GM12891 (cell line): Measurements from ENCODE around the gene VMO1.

Source experiments
- POLR2A ChIP-seq: IDR thresholded peaks from 2 replicates; pipeline ENCODE4 v1.6.1; 2011; ENCODE audit warnings: low read depth, low read length, control low read depth
- POLR2AphosphoS5 ChIP-seq: IDR thresholded peaks from 2 replicates; pipeline ENCODE4 v1.6.1; 2011; ENCODE audit warnings: low read depth, low read length, control low read depth
- POU2F2 ChIP-seq: IDR thresholded peaks from 2 replicates; pipeline ENCODE4 v1.6.1; 2011; ENCODE audit warnings: low read depth, mild to moderate bottlenecking, control low read depth, low read length, moderate library complexity
- SPI1 ChIP-seq: IDR thresholded peaks from 2 replicates; pipeline ENCODE4 v1.6.1; 2011; ENCODE audit warnings: low read depth, low read length, control low read depth
- TAF1 ChIP-seq: IDR thresholded peaks from 2 replicates; pipeline ENCODE4 v1.6.1; 2011; ENCODE audit warnings: low read depth, low read length, control low read depth

DNA sequence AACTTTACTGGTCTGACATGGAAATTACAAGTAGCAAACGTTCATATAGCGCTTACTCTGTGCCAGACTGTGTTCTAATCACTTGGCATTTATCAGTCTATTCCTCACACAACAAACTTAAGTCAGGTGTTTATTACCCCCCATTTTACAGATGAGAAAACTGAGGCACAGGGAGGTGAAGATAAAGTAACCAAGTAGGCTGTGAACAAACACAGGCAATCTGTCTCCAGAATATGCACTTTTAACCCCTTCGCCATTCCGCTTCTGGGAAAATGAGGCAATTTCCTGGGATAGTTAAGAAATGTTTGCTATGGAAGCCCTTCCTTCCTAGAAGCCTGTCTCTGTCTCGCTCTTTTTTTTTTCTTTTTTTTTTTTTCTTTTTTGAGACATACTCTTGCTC is 34.2 kb downstream of the VMO1 start:
- TF ChIP-seq POLR2AphosphoS5 = no peak
- no peak for TF ChIP-seq POLR2A
- no peak for TF ChIP-seq SPI1
- TF ChIP-seq TAF1 = no peak
- TF ChIP-seq POU2F2 = no peak
